Measurements from ENCODE around the gene HCRT.

The HCRT gene

DNA sequence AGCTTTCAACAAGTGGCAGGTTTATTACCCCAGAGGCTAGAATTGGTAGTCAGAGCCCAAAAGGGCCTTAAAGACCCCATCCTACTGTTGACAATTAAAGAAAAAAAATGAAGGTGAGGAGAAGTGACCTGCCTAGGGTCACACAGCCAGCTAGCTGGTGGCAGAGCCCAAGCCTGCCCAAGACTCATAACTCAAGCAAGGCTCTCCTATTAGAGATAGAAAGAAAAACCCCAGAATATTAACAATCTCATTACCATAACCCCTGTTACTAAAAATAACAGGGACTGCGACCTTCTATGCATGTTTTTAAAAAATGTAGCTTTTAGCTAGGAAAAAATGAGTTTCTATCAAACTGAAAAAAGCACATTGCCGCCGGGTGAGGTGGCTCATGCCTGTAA lies 48.6 kb downstream of the HCRT start:
- DNase-seq: no peak

- DNase-seq: no peak
These were observed 49.3 kb downstream of the HCRT start for GRCh38 chr17:42135664-42136653.

DNA sequence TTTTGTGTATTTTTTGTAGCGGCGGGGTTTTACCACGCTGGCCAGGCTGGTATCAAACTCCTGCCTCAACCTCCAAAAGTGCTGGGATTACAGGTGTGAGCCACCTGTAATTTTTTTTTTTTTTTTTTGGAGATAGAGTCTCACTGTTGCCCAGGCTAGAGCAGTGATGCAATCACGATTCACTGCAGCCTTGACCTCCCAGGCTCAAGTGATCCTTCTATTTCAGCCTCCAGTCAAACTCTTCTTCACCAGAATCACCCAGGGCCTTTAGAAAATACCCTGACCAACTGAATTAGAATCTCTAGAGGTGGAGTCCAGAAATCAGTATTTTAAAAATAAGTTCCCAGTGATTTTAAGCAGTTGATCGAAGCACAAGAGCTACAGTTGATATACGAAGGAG lies 50.1 kb downstream of the HCRT start:
- no peak for DNase-seq

Measured in stimulated activated naive CD4-positive, alpha-beta T cell (primary cell).